Endodermal cell (in vitro differentiated cells): ENCODE results near the gene CHAT. TPM values are rescaled to one million over a fixed set of nuclear protein-coding genes. Genes with fewer than 3 reads are reported as not detected.

Experiments
- DNase-seq: peaks from one replicate; pipeline ENCODE4 v3.0.0-alpha.2; 2017
- H3K27ac ChIP-seq: 2 replicates; pipeline ENCODE4 v1.5.1; 2013; ENCODE audit warnings: mild to moderate bottlenecking, low read depth, low read length, moderate library complexity
- H3K27me3 ChIP-seq: 2 replicates; pipeline ENCODE4 v1.6.1; 2013; ENCODE audit warnings: mild to moderate bottlenecking, low read length, moderate library complexity; ENCODE audit not compliant: insufficient read depth, control insufficient read depth, poor library complexity, severe bottlenecking
- H3K36me3 ChIP-seq: 2 replicates; pipeline ENCODE4 v1.7.0; 2013; ENCODE audit warnings: mild to moderate bottlenecking, low read length, moderate library complexity; ENCODE audit not compliant: control insufficient read depth, insufficient read depth
- H3K4me1 ChIP-seq: one replicate; pipeline ENCODE4 v1.7.0; 2013; ENCODE audit warnings: low read length; ENCODE audit not compliant: control insufficient read depth, insufficient read depth
- H3K4me3 ChIP-seq: 2 replicates; pipeline ENCODE4 v1.5.1; 2013; ENCODE audit warnings: mild to moderate bottlenecking, low read length, moderate library complexity
- H3K9ac ChIP-seq: 2 replicates; pipeline ENCODE4 v1.6.1; 2013; ENCODE audit warnings: mild to moderate bottlenecking, low read length, moderate library complexity; ENCODE audit not compliant: poor library complexity, severe bottlenecking; ENCODE audit errors: extremely low read depth
- H3K9me3 ChIP-seq: 2 replicates; pipeline ENCODE4 v1.6.1; 2013; ENCODE audit warnings: mild to moderate bottlenecking, low read length, moderate library complexity; ENCODE audit not compliant: control insufficient read depth
- H3K27ac Mint-ChIP-seq: 2 replicates; pipeline ENCODE4 v1.8.0; 2020; ENCODE audit warnings: mixed read lengths
- H3K27me3 Mint-ChIP-seq: 2 replicates; pipeline ENCODE4 v1.8.0; 2021; ENCODE audit warnings: mild to moderate bottlenecking, mixed read lengths; ENCODE audit not compliant: insufficient read depth
- H3K36me3 Mint-ChIP-seq: 2 replicates; pipeline ENCODE4 v1.8.0; 2020; ENCODE audit warnings: low read depth, mixed read lengths
- H3K4me1 Mint-ChIP-seq: 2 replicates; pipeline ENCODE4 v1.8.0; 2020; ENCODE audit warnings: mixed read lengths
- H3K4me3 Mint-ChIP-seq: 2 replicates; pipeline ENCODE4 v1.8.0; 2020; ENCODE audit warnings: mild to moderate bottlenecking, moderate library complexity, mixed read lengths
- H3K9me3 Mint-ChIP-seq: 2 replicates; pipeline ENCODE4 v1.8.0; 2020; ENCODE audit warnings: mild to moderate bottlenecking, mixed read lengths
- CTCF ChIP-seq: fragments of 200-600 bp; sonication (generic); conservative IDR thresholded peaks from 2 replicates; pipeline ENCODE4 v1.5.0; 2021; ENCODE audit warnings: antibody characterized with exemption, mild to moderate bottlenecking
- WGBS, 2 experiments: methylation state at CpG; one replicate each; pipeline versions ENCODE4 v1.1.5 to v1.1.7; 2013; ENCODE audit warnings: missing lambda C conversion rate in 2 of 2, mixed read lengths in 1 of 2; ENCODE audit not compliant: insufficient coverage in 1 of 2, insufficient read length in 1 of 2; 5-methylcytosine and 5-hydroxymethylcytosine counted together
- total RNA-seq, 2 donors: library from RNA; stranded (reverse); fragmentation: NEBNext Ultra II Directional in 1 of 2; extraction: Animal tissue kit (Norgen Biotek cat#: 25700) in 1 of 2; gene quantifications; 2 replicates in 1 of 2; 3 replicates in 1 of 2; pipeline ENCODE4 v1.2.1, GENCODE V29; 2021

The CHAT gene
- total RNA-seq, 2 donors from 2014 or later: not detected

- H3K36me3 ChIP-seq: no peaks in the 10 kb centered on the region
- H3K4me1 Mint-ChIP-seq: peaks cover 2% of the 10 kb centered on the region
- no peak overlapping the region for H3K27ac Mint-ChIP-seq
- peaks cover 5% of the 10 kb centered on the region for H3K9me3 ChIP-seq
- no peaks in the 10 kb centered on the region for H3K27me3 ChIP-seq
- no peak overlapping the region for H3K4me3 Mint-ChIP-seq
- peak; percentile 76 for DNase-seq
- no peak overlapping the region for H3K27ac ChIP-seq
- TF ChIP-seq CTCF: peak; percentile 59
- no peaks in the 10 kb centered on the region for H3K36me3 Mint-ChIP-seq
- H3K9ac ChIP-seq: no peak overlapping the region
- 0 to 7% methylated on average over 2 to 3 of the region's 3 CpGs for WGBS, 2 experiments
- peaks cover 18% of the 10 kb centered on the region for H3K27me3 Mint-ChIP-seq
- H3K9me3 Mint-ChIP-seq: peaks cover 6% of the 10 kb centered on the region
- no peaks in the 10 kb centered on the region for H3K4me1 ChIP-seq
- H3K4me3 ChIP-seq: no peak overlapping the region
Observed at GRCh38 chr10:49700997-49701396, 87.2 kb downstream of the CHAT start.

GRCh38 chr10:49707585-49707984, 93.7 kb downstream of the CHAT start:
- no peaks in the 10 kb centered on the region for H3K4me1 ChIP-seq
- no peak overlapping the region for H3K4me3 ChIP-seq
- Mint-ChIP-seq H3K9me3 (peaks cover 6% of the 10 kb centered on the region), H3K4me3 (no peak overlapping the region), H3K4me1 (no peaks in the 10 kb centered on the region), H3K36me3 (no peaks in the 10 kb centered on the region), H3K27me3 (peaks cover 22% of the 10 kb centered on the region), H3K27ac (no peak overlapping the region)
- peaks cover 4% of the 10 kb centered on the region for H3K27me3 ChIP-seq
- no peak overlapping the region for H3K27ac ChIP-seq
- H3K9me3 ChIP-seq: peaks cover 5% of the 10 kb centered on the region
- H3K36me3 ChIP-seq: no peaks in the 10 kb centered on the region
- 89 to 95% methylated on average over 3 of the region's 3 CpGs for WGBS, 2 experiments
- H3K9ac ChIP-seq: no peak overlapping the region
- DNase-seq: no peak
- TF ChIP-seq CTCF: no peak

- peaks cover 14% of the 10 kb centered on the region for H3K9me3 Mint-ChIP-seq
- no peaks in the 10 kb centered on the region for H3K4me1 Mint-ChIP-seq
- H3K4me1 ChIP-seq: no peaks in the 10 kb centered on the region
- H3K9me3 ChIP-seq: peaks cover 5% of the 10 kb centered on the region
- no peak overlapping the region for H3K4me3 Mint-ChIP-seq
- no peak for TF ChIP-seq CTCF
- DNase-seq: no peak
- no peaks in the 10 kb centered on the region for H3K36me3 Mint-ChIP-seq
- 66 to 70% methylated on average over 3 to 5 of the region's 5 CpGs for WGBS, 2 experiments
- H3K27ac ChIP-seq: no peak overlapping the region
- H3K9ac ChIP-seq: no peak overlapping the region
- H3K36me3 ChIP-seq: no peaks in the 10 kb centered on the region
- H3K4me3 ChIP-seq: no peak overlapping the region
- peaks cover 4% of the 10 kb centered on the region for H3K27me3 ChIP-seq
- no peak overlapping the region for H3K27ac Mint-ChIP-seq
- H3K27me3 Mint-ChIP-seq: peaks cover 25% of the 10 kb centered on the region
Observed at GRCh38 chr10:49709934-49710333, 96.1 kb downstream of the CHAT start.
